Measurements from ENCODE around the gene FBXL14.

FBXL14 gene

GRCh38 chr12:1533602-1534304, 60.6 kb downstream of the FBXL14 start:
- peak; percentile 35 for DNase-seq (ENCODE audit: low spot score)

GRCh38 chr12:1533205-1533601, 61.2 kb downstream of the FBXL14 start:
- DNase-seq (ENCODE audit: low spot score): peak; percentile 20

GRCh38 chr12:1532375-1533165, 61.8 kb downstream of the FBXL14 start:
- no peak for DNase-seq (ENCODE audit: low spot score)

DNA sequence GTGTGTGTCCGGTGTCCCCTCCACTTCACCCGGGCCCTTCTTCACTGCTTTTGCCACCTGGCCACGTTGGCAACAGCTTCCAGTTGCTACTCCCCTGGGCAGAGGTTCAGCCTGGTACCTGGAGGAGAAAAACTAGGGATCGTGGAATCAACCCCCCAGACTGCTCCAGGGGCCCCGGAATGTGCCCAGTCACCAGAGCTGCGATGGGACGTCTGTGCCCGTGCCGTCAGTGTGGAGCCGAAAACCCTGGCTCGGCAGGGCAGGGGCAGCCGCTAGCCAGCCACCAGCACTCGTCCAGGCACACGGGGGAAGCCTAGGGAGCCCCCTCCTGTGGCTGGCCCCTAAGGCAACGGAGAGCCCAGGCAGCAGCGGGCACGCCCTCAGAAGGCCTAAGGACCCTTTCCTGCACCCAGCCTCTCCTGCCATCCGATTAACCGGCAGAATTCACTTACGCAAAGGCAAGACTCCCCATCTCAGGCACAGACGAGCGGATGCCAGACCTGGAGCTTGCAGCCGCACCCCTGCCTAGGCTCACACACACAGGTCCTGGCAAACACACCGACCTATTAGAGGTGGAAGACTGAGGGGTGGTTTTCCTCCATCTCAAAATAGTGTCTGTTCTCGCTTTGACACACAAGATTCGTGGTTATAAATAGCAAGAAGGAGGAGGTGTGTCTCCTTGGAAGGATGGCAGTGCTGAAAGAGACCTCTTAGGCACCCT, 62.6 kb downstream of the FBXL14 start:
- DNase-seq (ENCODE audit: low spot score): no peak

- no peak for DNase-seq (ENCODE audit: low spot score)
Observed at GRCh38 chr12:1531153-1531653, 63.2 kb downstream of the FBXL14 start.

GRCh38 chr12:1530592-1531152, 63.7 kb downstream of the FBXL14 start:
- DNase-seq (ENCODE audit: low spot score): no peak

DNA sequence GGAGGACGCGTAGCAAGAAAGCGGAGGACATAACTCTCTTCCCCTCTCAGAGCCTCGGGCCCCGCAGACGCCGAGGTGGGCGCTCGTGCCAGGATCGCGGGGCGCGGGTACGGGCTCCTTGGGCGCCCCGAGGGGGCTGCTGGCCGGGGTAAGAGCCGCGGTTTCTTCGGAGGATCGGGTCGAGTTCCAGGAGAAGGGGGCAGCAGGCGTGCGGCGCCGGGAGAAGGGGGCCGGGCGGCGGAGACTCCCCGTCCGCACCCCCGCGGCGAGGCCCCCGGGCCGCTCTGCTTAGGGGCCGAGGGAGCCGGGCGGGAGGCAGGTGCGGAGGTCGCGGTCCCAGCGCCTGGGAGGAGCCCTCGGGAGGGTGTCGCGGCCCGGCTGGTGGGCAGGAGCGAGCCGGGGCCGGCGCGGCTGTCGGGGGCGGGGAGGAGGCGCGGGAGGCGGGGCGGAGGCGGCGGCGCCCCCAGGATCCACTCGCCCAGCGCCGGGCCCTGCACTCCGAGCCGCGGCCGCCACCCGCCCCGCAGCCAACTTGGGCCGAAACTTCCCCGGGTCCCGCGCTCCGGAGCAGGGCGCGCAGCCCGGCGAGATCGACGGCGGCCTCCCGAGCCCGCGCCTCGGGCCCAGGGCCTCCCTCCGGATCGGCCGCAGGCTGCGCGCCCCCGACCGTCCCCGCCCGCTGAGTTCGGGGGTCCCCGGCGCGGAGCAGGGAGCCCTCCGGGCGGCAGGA, 64.4 kb downstream of the FBXL14 start:
- no peak for DNase-seq (ENCODE audit: low spot score)

DNA sequence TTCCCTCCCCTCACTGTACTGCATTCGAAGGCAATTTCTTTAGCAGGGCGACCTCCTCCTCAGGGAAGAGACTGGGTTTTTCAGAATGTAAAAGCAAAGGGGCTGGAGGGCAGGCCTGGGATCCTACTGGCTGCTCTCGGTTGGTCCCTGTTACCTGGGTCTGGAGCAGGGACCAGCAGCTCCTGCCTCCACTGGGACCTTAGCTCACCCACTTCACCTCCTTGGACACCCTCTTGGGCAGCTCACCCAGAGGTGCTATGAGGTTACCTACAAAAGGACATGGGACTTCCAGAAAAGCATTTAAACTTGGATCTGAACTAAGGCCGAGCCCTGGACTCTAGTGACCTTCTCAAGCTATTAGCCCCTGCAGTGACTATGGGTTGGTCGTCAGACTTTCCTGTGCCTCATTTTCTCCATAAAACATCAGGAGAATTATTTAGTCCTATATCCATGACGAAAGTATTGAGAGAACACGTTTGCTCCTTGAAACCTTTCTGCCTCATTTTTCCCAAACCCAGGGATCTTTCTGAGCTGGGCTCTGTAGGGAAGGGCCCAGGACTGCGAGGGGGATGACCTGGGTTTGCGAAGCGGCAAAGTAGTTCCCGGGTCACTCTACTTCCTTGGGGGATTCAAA, 65.0 kb downstream of the FBXL14 start:
- DNase-seq (ENCODE audit: low spot score): no peak

DNA sequence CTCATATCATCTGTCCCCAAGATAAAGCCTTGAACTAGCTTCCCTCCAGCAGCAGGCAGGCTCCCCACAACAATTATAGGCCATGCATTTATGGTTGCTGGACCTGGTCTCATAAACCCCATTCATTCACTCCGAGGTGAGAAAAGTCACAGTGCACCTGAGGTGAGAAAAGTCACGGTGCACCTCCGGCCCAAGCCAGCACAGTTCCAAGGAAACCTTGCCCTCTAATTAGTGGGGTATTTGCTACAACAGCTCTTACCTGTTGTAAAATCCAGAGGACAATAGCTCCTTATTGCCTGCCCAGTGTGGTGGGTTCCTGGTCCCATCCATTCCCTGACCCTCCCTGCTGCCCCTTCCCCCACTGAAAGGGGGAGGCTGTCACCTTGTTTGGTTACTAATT, 65.6 kb downstream of the FBXL14 start:
- DNase-seq (ENCODE audit: low spot score): no peak

- no peak for DNase-seq (ENCODE audit: low spot score)
Observed at GRCh38 chr12:1527789-1528188, 66.6 kb downstream of the FBXL14 start.

GRCh38 chr12:1525858-1526257, 68.5 kb downstream of the FBXL14 start:
- no peak for DNase-seq (ENCODE audit: low spot score)

DNA sequence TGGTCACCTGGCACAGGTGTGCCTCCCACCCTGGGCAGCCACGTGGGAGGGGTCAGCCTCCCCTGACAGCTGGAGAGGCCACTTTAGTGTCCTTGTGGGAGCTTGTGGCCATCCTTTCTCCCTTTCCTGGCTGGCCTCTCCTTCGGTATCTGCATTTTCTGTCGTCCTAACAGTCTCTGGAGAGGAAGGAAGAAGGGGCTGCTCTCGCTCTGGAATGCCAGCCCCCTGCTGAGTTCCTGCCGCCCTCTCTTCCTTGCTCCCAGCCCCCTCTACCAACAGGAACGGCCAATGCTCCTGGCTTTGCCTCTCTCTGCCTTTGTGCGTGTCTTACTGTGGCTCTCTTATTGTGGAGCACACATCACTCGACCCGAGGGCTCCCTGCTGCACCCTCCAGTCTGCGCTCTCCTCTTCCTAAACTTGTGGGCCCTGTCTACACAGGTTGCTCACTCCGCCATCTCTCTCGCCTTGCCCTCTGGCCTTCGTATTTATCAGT, 70.8 kb downstream of the FBXL14 start:
- DNase-seq (ENCODE audit: low spot score): no peak

- DNase-seq (ENCODE audit: low spot score): no peak
Observed at GRCh38 chr12:1523046-1523445, 71.3 kb downstream of the FBXL14 start.

DNA sequence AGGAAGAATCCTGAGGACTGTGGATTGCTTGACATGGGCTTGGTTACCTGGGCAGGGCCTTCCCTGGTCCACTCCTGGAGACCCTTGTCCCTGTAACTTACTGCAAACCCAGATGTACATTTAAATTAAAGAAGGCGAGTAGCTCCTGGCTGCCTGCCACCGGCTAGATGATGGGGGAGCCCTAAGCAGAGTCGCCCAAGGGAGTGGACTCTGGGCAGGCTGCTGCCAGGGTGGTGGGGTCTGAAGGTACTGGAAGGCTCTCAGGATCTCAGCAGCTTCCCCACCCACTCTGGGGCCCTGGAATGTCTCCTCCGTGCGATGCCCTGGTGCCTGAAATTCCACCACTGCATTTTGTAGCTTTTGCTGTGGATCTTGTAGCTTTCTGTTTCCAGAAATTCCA, 74.7 kb downstream of the FBXL14 start:
- no peak for DNase-seq (ENCODE audit: low spot score)

- DNase-seq (ENCODE audit: low spot score): no peak
Observed at GRCh38 chr12:1518591-1519516, 75.5 kb downstream of the FBXL14 start.

DNA sequence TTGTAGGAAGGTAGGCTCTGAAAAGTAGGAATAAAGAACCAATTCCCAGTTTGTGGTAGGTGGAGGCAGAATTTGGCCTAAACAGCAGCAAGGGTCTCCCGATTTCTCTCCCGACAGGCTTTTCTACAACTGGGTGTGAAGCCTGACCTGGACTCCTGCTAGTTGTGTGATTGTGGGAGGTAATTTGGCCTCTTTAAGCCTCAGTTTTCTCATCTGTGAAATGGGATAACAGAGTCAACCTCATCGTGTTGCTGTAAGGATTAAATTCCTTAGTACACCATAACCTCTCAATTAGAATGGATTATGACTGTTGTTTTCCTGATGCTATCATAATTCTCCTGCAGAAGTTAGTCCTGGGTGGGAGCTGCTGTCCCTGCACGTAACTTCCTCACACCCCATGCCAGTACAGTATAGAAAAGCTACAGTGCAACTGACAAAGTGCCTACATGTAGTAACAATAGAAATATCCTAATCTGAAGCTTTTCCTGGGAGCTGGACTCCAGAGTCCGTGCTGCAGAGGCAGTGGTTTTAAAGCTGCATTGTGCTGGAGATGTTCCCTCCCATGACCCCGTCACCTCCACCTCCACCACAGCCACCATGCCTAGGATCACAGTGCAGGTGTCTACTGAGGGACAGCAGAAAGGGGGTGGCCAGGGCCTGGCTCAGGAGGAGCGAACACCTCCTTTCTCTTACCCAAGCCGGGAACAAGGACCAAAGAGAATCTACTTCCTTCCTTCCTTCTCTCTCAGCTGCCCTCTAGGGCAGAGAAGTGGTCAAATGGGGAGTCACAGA, 76.5 kb downstream of the FBXL14 start:
- no peak for DNase-seq (ENCODE audit: low spot score)

- DNase-seq (ENCODE audit: low spot score): no peak
Observed at GRCh38 chr12:1517007-1517406, 77.4 kb downstream of the FBXL14 start.

All from CD4-positive, alpha-beta T cell treated with Interleukin-2 at 100 ng/mL for 4 hours (primary cell).